GM12878 (cell line): ENCODE results near the gene NPHS2.

Experiments
- PAX5 ChIP-seq: IDR thresholded peaks from 2 replicates; pipeline ENCODE4 v1.6.1; 2011; ENCODE audit warnings: low read depth, low read length, borderline replicate concordance
- POLR2AphosphoS5 ChIP-seq: IDR thresholded peaks from 2 replicates; pipeline ENCODE4 v1.6.1; 2011; ENCODE audit warnings: mild to moderate bottlenecking, low read length, inconsistent platforms
- YY1 ChIP-seq: IDR thresholded peaks from 2 replicates; pipeline ENCODE4 v1.6.1; 2011; ENCODE audit warnings: low read depth, mild to moderate bottlenecking, low read length
- TF ChIP-seq, protein P1 (sequence below): IDR thresholded peaks from 2 replicates; pipeline ENCODE4 v1.6.1; 2012; ENCODE audit warnings: mild to moderate bottlenecking, low read depth, low read length

DNA sequence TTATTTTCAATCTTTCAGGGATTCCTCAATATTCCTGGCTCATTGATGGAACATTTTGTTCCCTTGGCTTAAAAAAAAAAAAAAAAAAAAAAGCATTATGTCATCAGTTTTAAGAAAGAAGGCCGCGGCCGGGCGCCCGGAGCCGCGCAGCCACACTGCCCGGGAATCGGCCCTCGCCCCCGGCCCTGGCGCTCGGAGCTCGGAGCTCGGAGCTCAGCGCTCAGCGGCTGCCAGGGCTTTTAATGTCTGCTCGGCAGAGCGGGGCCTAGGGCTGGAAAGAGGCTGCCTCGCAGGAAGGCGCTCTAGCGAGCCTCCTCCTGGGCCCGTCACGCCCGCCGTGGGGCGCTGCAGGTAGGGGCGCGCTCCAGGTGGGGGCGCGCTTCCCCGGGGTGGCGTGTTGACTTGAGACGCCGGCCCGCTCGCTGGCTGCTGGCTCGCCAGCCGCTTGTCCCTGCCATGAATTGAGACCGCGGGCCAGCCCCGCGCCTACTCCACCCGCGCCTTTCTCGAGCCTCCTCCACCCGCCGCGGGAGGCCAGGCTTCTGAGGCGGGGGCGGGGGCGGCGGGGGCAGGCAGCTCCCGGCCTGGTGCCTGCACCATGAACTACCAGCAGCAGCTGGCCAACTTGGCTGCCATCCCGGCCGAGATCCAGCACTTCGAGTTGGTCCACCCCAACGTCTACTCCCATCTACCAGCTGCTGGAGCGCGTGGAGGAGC, 10.5 kb upstream of the NPHS2 start:
- TF ChIP-seq YY1 (no peak), PAX5 (no peak), POLR2AphosphoS5 (no peak)
- TF ChIP-seq, protein P1, sequence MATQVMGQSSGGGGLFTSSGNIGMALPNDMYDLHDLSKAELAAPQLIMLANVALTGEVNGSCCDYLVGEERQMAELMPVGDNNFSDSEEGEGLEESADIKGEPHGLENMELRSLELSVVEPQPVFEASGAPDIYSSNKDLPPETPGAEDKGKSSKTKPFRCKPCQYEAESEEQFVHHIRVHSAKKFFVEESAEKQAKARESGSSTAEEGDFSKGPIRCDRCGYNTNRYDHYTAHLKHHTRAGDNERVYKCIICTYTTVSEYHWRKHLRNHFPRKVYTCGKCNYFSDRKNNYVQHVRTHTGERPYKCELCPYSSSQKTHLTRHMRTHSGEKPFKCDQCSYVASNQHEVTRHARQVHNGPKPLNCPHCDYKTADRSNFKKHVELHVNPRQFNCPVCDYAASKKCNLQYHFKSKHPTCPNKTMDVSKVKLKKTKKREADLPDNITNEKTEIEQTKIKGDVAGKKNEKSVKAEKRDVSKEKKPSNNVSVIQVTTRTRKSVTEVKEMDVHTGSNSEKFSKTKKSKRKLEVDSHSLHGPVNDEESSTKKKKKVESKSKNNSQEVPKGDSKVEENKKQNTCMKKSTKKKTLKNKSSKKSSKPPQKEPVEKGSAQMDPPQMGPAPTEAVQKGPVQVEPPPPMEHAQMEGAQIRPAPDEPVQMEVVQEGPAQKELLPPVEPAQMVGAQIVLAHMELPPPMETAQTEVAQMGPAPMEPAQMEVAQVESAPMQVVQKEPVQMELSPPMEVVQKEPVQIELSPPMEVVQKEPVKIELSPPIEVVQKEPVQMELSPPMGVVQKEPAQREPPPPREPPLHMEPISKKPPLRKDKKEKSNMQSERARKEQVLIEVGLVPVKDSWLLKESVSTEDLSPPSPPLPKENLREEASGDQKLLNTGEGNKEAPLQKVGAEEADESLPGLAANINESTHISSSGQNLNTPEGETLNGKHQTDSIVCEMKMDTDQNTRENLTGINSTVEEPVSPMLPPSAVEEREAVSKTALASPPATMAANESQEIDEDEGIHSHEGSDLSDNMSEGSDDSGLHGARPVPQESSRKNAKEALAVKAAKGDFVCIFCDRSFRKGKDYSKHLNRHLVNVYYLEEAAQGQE = no peak
